ENCODE measurements around the gene EPHB2.
"Not testable (repeated sequence)": the region's sequence is repeated elsewhere in the genome, so short reads cannot be mapped to it uniquely, and the experiment has no call there.

The EPHB2 gene

DNA sequence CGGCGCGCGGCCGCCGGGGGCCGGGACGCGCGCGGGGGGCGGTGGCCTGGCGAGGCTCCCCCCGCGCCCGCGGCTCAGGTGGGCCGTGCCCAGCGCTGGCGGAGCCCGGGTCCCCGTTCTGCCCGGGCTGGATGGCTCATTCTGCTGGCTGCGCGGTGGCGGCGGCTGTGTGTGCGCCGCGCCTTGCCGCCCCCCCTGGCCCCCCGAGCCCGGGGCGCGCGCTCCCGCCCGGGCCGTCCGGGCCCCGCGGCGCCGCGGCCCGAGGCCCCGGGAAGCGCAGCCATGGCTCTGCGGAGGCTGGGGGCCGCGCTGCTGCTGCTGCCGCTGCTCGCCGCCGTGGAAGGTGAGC is at the start of gene EPHB2:
TSS of gene EPHB2 (plus strand) at position 139 of the 349 bp plus-strand sequence. CDS start at position 283, 144 bp downstream.
- no peak for DNase-seq

DNA sequence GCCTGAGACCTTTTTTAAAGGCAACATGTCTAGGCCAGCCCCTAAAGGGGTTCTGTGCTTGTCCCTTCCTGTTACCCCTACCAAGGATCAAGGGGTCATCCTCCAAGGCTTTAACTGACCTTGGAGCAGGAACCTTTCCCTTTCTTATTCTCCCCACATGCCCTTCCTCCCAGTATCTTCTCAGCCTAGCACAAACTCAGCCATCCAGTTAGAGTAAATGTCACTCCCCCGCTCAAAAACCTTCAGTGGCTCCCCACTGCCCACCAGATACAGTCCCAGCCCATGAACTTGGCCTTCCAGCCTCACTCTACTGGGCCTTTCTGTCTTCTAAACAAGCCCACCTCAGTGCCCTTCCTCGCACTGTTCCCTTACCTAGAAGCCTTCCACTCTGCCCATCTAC is 48.8 kb upstream of the EPHB2 start:
- no peak for DNase-seq

DNA sequence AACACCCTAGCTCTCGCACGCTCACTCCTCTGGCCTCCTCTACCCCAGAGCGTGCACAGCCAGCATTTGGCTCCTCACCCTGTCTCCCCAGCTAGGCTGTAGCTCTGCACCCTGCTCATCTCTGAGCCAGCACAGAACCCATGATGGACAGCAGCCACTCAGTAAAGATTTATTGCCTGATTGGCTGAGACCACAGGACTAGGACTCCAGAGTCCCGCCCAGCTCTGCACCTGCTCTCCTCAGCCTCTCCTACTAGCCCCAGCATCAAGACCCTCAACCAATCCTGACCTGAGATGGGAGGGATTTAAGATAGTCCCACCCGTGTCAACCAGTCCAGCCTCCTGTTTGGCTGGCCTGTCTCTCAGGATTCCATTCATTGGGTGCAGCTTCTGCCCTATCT is 48.3 kb upstream of the EPHB2 start:
- peak; percentile 65 for DNase-seq

DNA sequence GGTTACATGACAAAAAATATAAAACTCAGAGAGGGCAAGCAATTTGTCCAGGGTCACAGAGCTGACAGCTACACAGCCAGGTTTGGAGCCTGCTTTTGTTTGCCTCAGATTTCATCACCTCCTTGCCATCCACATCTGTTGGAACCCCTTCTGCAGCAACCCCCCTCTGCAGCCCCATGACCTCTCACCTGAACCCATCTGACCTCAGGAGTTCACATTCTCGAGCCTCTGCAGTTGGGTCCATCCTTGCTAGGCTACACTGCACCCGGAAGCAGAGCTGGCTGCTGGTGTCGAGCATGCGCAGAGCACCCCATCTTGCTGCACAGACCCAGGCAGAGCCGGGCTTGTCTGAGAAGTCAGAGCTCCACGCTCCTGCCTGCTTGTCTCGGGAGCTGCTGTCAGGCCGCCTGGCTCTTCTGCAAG is 47.6 kb upstream of the EPHB2 start:
- DNase-seq = no peak

DNA sequence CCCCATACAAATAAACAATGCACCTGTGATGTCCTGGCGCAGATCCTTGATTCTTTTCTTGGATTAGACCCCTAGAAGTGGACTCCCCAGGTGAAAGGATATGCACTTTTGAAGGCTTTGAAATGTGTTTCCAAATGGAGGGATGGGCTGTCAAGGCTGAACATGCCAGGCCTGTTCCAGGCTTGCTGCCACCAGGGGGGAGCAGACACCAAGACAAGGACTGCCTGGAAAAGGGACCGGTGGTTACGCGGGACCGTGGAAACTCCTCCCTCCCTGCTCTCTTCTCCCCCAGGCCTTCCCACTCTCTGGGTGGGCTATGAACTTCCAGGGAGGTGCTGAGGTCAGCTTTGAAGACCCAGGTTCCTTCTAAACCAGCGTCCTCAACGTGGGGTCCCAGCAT is 44.9 kb upstream of the EPHB2 start:
- peak; percentile 78 for DNase-seq

DNA sequence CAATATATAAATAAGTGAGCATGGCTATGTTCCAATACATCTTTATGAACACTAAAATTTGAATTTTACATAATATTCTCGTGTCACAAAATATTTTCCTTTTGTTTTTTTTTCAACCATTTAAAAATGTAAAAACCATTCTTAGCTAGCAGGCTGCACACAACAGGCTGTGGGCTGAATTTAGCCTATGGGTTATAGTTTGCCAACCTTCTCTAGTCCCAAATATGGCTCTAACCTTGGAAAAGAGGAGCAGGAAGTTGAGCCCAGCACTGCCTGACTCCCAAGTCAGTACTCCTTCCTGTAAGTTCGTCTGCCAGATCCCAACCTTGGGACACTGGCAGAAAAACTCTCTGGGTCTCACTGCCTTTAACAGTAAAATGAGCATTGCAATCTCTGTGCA is 44.2 kb upstream of the EPHB2 start:
- no peak for DNase-seq

DNA sequence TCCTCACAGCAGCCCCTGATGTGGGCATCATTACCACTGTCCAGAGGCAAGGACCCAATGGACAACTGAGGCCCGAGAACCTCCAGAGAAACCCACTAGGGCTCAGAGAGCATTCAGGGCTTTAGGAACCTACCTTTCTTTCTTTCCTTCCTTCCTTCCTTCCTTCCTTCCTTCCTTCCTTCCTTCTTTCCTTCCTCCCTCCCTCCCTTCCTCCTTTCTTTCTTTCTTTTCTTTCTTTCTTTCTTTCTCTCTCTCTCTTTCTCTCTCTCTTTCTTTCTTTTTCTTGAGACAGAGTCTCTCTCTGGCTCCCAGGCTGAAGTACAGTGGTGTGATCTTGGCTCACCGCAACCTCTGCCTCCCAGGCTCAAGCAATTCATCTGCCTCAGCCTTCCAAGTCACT is 41.8 kb upstream of the EPHB2 start:
- not testable (repeated sequence) for DNase-seq

DNA sequence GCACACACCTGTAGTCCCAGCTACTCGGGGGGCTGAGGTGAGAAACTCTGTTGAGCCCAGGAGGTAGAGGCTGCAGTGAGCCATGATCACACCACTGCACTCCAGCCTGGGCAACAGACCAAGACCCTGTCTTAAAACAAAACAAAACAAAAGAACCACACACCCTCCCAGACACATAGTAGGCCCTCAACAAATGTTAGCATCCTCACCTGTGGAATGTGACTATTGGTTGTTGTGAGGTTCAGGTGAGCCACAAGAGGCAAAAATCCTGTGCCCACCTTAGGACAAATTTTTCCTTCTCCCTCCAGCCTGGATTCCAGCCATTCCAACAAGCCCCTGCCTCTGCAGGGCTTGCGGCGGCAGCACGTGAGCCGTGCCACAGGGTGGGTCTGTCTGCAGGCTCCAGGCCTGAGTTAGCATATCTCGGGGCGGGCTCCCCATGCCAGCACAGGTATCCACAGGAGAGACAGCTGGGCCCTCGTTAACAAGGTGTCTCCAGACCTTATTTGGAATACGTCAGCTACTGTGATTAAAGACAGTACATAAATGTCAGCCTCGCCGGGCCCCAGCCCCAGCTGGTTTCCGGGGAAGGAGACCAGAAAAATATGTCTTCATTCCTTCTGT is 40.2 kb upstream of the EPHB2 start:
- DNase-seq = peak; percentile 28

DNA sequence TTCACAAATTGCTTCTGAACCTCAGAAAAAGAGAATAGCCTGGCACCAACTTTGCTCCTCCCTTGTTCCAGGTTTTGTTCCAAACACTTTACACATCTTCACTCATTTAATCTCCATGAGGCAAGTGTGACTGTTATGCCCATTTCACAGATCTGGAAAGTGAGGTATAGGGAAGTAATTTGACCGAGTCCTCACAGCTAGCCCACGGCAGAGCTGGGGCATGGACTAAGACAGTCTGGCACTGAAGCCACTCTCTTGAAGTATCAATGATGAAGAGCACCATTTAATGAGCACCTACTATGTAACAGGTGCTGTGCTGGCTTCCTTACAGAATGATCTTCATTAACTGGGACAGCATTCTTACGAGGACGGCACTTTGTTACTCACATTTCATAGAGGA is 38.6 kb upstream of the EPHB2 start:
- DNase-seq = no peak

DNA sequence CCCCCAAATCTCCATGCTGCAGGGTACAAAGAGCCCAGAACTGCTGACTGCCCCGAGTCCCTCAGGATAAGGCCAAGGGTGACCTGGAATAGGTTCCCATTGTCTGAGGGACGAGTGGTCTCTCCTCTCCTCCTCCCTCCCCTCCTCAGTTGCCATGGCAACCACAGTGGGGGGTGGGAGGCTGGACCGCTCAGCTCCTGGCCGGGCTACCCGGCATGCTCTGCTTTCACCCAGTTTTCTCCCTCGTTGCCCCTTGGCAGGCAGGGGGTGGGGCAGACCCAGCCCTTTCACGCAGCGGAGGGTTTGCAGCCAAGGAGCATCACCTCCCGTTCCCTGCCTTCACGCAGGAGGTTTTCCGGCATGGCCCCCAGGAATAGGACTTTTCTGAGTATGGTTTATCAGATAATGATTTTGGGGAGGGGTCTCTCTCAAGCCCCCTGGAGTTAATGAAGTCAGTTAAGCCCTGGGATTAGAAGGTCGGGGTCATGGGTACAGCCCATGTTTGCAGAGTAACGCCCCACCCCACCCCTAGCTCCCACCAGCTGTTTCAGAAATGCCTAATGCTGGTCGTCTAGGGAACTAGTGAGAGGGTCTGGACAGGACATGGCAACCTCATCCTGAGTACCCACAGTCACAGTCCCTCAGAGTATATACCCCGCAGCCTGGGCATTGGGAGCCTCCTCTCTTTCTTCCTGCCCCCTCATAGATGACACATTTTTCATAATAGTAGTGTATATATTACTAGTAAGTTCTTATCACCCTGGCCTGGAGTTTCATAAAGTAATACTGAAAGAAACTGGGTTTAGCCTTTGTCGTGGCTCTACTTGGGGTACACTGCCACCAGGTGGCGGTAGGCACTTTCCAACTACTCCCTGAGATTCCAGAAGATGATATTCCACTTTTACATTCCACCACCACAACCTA is 36.9 kb upstream of the EPHB2 start:
- DNase-seq = peak; percentile 97

DNA sequence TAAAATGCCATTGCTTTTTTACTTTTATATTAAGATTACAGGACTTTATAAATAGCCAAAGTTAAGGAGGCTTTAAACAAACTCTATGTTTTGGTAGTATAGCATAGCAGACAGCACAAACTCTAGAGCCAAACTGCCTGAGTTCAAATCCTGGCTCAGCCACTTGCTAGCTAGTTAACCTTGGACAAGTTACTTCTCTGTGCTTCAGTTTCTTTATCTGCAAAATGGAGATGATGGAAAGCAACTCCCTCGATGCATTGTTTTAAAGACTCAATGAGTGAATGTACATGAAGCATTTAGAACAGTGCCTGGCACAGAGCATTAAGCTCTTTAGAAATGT is 36.3 kb upstream of the EPHB2 start:
- no peak for DNase-seq

DNA sequence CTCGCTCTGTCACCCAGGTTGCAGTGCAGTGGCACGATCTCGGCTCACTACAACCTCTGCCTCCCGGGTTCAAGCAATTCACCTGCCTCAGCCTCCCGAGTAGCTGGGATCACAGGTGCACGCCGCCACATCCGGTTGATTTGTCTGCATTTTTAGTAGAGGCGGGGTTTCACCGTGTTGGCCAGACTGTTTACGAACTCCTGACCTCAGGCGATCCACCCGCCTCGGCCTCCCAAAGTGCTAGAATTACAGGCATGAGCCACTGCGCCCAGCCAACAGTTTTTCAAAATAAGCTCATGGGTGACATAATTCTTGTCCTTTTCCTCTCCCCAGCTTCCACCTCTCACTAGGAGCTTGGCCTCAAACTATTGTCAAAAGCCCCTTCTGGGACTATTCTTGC is 34.5 kb upstream of the EPHB2 start:
- not testable (repeated sequence) for DNase-seq

DNA sequence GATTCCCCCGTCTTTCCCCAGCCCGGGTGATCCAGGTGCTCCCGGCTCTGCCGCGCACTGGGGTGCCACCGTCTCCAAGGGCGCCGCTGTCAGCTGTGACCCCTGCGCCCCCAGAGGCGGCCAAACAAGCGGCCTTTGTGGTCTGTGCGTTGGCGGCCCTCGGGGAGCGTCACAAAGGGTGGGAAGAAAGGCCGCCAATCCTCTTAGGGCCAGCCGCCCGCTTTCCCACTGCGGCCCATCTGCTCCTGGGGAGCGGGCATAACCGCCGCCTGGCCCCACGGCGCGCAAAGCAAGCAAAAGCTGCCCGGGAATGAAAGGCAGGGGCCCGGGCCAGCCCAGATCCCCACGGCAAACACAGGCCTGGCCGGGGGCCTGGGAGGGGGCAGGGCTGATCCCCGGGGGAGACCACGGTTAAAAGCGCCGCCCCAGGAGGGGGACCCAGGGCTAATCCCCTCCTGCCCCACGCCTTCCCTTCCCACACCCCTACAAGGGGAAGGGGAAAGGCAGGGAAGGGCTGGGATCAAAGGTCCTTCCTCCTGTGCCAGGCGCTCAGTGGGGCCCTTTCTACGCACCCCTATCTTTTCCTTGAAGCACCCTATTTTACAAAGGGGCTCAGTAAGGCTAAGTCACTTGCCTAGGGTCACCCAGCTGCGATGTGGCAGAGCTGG is 33.6 kb upstream of the EPHB2 start:
- peak; percentile 84 for DNase-seq

DNA sequence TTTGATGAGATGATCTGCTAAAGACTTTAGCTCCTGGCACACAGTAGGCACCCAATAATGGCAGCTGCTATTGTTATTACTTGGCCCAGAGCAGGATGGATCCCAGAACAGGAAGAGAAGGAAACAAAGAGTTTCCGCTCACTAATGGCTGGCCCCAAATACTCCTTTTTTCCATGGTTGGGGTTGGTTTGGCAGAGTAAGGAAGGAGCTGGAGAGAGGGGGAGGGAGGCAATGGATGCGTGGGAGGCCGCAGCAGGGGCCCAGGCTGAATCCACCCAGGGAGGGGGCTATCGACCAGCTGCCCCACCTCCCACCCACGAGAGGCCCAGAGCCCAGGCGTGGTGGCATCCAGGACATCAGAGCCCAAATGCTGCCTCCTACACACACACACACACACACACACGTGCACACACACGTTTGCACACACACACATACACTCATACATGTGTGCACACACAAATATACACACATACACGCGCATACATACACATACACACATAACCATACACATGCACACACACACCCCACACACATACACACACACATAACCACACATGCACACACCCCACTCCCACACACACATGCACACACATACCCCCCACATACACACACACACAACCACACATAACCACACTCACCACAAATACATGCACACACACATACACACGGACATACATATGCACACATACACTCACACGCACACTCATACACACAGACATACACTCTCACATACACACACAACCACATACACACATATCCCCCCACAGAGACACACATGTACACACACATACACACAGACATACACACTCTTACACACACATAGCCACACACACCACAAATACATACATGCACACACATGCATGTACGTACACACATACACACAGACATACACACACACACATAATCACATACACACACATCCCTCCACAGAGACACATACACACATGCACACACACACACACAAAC is 32.4 kb upstream of the EPHB2 start:
- DNase-seq = peak; percentile 34

DNA sequence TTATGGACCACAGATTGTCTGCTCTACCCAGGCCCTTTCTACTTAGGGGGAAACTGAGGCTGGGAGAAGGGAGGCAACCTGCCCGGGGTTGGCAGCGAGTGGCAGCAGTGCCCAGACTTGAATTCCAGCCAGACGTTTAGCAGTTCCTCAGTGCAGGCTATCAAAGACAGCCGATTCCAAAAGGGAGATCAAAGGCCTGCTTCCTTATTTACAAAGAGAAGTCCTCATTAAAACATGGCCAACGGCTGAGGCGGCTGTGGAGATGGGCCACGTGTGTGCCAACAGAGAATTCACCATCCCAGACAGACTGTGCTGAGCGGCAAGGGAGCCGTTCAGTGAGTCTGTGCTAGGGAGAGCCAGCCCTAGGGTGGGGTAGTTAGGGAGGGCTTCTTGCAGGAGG is 29.9 kb upstream of the EPHB2 start:
- peak; percentile 27 for DNase-seq

DNA sequence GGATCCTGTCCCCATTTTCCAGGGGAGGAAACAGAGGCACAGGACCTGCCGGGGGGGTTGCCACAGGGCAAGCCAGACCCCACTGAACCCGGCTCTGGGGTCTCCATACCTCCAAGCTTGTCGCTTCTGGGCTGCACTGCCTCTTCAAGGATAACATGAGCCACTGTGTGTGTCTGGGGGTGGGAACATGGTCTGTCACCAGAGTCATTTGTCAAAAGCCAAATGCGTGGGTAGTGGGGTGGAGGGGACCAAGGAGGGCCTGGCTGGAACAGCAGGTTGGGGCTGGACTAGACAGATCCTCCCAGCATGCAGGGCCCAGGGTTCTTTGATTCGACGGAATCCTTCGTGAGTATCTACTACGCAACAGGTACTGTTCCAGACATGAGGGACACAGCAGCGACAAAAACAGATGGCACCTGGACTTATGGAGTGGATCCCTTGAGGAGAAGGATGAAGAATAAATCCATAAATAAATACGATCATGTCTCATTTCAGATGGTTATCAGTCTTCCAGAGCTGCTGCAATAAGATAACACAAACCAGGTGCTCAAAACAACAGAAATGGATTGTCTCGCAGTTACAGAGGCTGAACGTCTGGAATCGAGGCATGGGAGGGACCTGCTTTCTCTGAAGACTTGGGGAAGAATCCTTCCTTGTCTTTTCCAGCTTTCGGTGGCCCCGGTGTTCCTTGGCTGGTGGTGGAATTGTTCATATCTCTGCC is 28.9 kb upstream of the EPHB2 start:
- no peak for DNase-seq

DNA sequence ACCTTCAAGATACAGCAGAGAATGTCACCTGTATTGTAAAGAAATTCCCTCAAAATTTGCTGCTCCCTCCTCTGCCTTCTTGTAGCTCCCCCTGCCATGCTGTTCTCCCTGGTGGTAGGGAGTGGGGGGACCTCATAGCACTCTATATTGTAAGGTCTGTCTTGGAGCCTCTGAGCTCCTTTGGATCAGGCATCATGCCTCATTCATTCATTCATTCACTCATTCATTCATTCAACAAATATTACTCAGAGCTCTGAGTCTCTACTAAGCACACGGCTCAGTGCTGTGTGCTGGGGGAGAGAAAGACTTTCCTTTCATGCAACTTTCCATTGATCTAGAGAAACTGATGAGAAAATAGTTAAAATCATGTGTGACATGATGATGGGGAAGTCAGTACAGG is 27.1 kb upstream of the EPHB2 start:
- no peak for DNase-seq

DNA sequence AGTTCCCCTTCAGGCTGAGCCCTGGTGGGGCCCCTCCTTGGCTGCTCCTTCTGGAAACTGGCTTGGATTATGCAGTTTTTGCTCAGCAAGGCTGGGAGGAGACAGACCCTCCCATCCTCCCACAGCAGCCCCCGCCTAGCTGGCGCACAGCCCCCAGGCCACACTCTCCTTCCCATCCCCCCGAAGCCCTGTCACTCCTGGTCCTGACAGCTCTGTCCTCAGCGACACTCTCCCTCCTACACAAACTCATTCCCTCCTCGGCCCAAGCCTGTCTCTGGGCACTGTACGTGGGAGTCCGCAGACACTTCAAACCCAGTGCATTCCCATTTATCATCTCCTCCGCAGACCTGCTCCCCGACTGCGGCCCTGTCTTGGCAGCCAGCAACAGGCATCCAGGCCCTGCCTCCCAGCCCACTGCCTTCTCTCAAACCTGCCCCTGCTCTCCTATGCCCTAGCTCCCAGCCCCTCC is 25.0 kb upstream of the EPHB2 start:
- DNase-seq = no peak

DNA sequence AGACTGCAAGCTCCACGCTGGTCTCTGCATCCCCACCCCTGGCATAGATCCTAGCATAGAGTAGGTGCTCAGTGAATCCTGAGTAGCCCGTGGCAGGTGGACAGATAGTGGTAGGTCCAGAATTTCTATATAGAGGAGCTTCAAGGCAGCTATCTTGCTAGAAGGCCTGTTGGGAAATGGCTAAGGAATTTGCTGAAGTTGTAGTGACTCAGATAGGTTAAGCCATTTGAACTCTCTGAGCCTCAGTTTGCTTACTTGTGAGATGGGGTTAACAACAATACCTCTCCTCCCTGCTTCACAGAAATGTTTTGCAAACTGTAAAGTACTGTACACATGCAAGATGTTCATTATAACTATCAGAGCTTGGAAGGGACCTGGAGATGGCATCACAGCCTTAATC is 23.4 kb upstream of the EPHB2 start:
- DNase-seq = no peak

DNA sequence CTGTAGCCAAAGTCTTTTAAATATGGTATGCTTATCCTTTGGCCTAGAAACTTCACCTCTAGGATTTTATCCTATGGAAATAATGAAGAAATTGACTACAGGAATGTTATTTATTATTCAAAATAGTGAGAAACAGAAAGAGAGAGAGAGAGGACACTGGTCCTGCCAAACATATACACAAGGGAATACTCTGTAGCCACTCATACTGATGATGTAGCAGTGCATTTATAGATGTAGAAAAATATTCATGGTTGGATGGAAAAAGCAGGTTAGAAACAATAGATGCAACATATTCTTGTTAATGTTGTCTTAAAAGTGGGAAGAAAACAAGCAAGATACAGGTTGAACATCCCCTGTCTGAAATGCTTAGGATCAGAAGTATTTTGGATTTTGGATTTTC is 22.2 kb upstream of the EPHB2 start:
- DNase-seq = no peak

DNA sequence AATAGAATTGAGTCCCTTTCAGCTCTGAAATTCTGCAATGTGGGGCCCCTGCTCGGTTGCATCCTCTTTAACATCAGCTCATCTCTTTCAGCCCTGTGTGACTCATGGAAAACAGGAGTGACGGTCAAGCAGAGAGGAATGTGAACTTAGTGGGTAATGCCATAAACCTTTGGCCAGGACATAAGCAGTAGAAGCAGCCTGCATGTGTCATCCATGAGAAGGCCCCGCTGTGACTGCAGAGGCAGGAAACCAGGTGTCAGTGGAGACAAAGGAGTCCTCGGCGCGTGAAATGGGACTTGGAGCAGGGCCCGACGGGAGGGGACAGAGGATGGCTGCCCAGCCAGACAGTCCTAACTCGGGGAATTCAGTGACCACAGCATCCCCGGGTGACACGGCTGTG is 21.1 kb upstream of the EPHB2 start:
- DNase-seq = peak; percentile 70
